Adrenal gland (tissue), 5 donors: Measurements from ENCODE around the gene VSIG10L.

Experiments used
- CTCF ChIP-seq, 6 experiments: fragments of 450-650 bp in 4 of 6; fragments of 200-600 bp in 2 of 6; sonication (generic) in 1 of 6; IDR thresholded peaks; 1 replicate in 5 of 6; 2 replicates in 1 of 6; pipeline versions ENCODE4 v1.5.1 to v1.8.0; 2016 to 2021; ENCODE audit warnings: antibody characterized with exemption in 6 of 6, mild to moderate bottlenecking in 2 of 6, moderate library complexity in 1 of 6
- POLR2A ChIP-seq, 2 donors: fragments of 450-650 bp; IDR thresholded peaks; one replicate each; pipeline ENCODE4 v1.6.1; 2017; ENCODE audit warnings: antibody characterized with exemption in 2 of 2, mild to moderate bottlenecking in 2 of 2, moderate library complexity in 1 of 2
- donor health status: DM: no; HTN: no; CAD: no.

DNA sequence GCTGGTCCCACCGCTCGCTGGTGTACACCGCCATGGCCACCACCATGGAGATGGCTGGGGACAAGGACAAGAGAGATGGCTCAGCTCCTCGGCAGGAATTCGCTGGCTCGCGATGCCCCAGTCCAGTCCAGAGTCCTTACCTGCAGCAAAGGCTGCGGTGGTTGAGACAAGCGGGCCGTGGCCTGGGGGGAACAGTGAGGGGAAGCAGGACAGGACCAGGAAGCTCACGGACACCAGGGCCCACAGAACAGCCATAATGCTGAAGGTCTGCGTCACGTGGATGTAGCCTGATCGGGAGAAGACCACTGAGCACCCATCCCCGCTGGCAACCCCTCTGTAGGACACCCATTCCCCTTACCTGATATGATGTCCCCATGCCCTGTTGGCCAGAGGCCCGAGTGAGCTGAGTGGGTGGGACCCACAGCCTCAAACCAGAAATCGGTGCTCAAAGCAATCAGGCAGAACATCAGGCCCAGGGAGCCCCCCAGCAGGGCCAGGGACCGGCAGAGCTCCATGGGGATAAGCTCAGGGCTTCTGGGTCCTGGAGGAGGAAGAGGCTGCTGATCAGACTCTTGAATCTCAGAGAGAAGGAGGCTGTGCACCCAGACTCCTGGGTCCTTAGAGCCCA lies 30.2 kb upstream of the VSIG10L start:
- TF ChIP-seq CTCF (IDR thresholded peaks at IDR 0.05) (no peak), POLR2A (IDR thresholded peaks at IDR 0.05) (no peak)
